DMS 273 (cell line): ENCODE measurements around the gene ETS2.
A peak's percentile ranks its signal among the peaks of the same experiment; 100 is the strongest.

Experiments
- DNase-seq: peaks from one replicate; lab custom pipeline; 2025; ENCODE audit not compliant: unreplicated experiment; lab: John Stamatoyannopoulos, UW

Gene ETS2

DNA sequence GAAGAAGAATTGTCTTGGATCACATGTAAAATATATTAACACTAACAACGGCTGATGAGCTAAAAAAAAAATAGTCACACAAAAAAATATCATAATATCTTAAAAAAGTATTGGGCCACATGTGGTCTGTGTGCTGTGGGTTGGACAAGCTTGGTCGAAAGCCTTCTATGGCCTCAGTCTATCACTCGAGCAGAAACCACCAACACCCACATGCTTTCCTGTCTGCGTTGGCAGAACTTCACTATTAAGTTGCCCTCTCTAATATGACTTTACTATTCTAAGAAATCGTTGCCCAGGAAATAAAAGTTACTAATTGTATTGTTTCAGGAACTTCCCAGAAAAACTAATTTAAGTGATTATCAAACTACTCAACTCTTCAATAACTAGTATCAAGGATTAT, 28.2 kb upstream of the ETS2 start:
- DNase-seq, result no peak

DNA sequence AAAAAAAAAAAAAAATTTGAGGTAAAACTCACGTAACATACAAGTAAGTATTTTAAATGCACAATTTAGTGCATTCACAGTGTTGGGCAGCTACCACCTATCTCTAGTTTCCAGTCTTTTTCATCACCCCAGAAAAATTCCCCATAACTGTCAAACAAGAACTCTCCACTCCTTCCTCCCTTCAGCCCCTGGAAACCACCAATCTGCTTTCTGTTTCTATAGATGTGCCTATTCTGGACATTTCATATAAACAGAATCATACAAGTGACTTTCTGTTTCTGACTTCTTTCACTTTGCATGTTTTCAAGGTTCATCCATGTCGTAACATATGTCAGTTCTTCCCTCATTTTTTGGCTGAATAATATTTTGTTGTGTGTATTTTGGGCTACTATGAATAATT, 24.9 kb upstream of the ETS2 start:
- no peak for DNase-seq

DNA sequence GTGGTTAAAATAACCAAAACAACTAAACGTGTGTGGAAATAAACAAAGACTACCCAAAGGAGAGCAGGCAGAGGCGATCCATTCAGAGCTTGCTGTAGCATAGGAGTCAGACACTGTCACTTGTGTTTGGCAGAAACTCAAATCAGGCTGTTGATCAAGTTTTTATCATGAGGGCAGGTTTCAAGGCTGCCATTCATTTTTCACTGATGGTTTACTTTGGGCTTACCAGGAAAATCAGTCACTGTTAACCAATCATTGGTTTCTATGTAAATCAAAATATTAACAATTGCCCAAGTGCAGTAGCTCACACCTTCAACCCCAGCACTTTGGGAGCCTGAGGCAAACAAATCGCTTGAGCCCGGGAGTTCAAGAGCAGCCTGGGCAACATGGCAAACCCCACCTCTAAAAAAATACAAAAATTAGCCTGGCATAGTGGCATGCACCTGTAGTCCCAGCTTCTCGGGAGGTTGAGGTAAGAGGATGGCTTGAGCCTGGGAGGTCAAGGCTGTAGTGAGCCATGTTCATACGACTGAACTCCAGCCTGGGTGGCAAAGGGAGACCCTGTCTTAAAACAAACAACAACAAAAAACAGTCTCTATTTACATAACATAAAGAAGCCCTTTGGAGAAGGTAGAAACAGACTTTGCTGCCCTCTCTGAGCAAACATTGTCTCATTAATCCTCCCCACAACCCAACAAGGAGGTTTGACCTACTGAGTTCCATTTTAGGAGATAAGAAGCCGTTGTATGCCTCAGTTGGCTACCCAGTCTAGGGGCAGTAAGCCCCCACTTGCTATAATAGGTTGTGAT, 21.1 kb upstream of the ETS2 start:
- DNase-seq, result no peak

DNA sequence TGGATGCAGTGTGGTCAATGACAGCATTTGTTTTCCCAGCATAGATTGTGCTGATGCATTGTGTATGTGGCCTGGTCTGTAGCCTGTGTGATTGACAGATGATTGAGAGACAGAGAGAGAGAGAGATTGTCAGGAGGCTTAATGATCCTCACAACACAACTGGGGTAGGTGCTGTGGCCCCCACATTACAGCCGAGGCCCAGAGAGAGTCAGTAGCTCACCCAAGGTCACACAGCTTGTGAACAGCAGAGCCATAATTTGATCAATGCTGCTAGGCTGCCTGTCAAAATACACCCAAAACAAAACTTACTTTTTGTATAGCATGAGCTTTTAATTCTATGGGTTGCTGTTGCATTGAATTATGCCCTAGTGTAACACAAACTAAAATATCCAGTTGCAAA, 20.2 kb upstream of the ETS2 start:
- DNase-seq, result no peak

DNA sequence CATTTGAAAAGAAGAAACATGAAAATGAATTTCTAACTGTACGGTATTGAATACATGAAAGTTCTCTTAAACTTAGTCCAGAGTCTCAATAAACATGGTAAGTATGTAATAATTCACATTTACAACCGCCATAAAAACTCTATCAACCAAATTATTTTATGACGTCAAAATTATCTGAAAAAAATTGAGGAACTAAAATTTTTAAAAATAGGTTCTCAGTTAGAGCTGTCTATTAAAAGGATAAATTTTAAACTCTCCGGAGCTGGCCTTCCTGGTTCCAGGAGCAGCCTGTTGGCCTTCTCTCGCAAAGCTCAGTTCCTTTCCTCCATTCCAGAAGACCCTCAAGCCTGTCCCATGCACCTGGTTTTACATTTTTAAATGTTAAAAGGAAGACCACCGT, 18.7 kb upstream of the ETS2 start:
- DNase-seq, result no peak

DNA sequence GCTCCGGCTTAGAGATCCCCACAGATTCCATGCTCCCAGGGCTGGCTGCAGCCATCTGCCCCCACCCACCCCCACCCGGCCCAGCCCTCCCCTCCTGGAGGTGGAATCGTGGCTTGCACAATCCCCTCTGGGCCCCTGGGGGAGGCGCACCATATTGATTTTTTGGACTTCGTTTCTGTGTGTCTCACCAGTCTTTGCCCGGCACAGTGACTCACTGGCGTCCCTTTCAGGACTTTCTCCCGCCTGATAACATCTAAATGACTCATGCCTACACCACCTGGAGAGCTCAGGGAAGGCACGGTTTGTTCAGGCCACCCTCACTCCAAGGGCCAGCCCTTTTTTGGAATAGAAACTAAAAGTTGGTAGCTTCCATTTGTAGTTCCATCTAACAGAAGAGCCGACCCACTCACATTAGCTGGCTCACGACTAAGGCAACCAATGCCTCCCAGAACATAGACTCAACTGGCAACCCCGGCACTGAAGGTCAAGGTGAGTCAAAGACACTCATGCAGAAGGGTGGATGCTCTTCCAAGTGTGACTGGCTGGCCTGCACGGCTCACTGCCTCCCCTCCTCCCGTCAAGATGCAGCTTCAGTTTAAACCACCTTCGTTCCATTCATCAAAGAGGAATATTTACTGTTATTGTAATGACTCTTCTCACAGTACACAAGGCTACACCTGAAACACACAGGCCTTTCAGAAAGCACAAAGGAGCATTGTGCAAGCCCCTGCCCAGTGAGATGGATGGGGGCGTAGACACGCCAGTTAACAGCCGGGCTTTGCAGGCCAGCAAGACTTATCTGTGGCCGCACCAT, 18.1 kb upstream of the ETS2 start:
- DNase-seq, result peak; percentile 87

DNA sequence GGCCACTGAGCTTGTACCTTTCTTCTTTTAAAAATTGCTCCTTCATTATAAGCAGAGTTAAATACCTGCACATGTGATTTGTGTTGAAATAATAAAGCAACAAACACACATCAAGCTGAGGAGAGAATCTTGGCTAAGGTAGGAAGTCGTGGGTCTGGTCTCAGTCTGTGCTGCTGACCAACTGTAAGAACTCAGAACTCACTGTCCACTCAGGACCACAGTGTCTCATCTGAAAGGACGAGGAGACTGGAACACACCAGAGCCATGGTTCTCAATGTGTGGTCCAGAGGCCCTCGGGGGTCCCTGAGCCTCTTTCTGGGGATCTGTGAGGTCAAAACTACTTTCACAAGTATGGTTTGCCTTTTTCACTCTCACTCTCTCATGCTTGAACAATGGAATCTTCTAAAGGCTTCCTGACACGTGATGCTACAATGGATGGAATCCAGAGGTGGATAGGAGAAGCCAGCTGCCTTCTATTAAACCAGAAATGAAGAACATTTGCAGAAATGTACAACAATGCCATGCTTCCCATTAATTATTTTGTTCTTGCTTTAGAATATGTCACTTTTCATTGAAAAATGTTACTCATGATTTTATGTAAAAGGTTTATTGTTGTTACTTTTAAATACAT, 17.3 kb upstream of the ETS2 start:
- DNase-seq, result no peak

DNA sequence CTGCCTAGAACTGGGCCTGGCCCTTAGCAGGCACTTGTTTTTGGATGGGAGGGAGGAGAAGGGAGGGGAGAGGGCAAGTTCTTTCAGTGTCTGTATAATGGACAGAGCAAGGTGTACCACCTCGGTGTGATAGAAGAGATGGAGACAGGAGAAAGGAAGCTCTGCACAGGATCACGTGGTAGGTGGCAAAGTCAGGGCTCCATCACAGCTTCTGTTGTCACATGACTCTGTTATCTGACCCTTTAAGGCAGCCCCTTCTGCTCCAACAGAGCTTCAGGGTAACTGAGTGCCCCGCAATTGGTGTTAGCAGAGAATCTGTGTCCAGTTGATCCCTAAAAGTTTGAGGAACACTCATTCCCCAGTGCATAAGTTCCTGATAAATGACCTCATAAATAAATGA, 16.5 kb upstream of the ETS2 start:
- DNase-seq, result no peak

DNA sequence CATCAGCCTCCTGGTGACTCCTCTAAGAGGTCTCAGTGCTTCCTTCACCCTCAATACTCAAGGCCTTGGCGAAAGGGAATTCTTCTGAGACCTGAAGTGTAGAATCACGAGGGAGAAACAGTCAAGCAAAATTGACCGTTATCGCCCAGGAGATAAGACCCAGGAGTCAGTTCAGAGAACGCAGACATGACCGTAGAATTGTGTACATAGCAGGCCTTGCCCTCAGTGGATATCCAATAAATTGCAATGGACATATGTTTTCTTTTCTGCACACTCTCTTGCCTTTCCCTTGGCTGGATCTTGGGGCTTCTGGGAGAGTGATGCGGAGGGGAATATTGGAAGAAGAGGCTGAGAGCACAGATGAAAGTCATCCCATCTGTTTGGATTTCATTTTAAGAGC, 15.7 kb upstream of the ETS2 start:
- no peak for DNase-seq

DNA sequence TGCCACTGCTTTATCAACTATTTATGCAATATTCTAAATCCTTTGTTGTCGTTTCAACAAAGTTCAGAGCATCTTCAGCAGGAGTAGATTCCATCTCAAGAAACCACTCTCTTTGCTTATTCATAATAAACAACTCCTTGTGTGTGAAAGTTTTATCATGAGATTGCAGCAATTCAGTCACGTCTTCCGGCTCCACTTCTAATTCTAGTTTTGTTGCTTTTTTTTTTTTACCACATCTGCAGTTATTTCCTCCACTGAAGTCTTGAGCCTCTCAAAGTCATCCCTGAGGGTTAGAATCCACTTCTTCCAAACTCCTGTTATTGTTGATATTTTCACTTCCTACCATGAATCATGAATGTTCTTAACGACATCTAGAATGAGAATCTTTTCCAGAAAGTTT, 14.8 kb upstream of the ETS2 start:
- DNase-seq, result no peak

DNA sequence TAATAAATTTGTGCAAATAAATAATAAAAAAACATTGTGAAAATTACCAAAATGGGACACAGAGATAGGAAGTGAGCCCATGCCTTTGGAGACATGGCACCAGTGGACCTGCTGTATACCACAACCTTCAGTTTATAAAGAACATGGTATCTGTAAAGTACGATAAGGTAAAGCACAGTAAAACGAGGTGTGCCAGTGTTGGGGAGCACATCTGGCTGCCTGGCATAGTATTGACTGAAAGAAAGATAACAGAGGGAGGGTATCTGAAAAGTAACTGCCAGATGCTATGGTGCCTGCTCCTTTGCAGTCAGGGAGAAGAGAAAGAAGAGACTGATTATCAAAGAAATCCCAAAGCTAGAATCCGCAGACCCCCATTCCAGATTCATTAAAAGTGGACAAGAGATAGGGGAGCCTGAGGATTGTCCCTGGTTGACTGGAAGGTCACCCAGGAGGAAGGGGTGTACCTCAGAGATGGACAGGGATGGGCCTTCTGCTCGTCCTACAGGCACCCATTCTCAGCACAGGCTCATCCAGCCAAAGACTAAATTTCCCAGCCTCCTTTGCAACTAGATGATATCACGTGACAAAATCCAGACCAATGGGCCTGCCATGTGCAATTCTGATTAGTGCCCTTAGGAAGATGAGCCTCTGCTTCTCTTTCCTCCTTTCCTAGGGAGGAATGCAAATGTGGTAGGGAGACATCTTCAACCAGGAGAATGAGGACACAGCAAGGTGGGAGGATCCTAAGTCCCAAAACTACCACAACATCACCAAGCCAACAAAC, 12.9 kb upstream of the ETS2 start:
- DNase-seq, result no peak

DNA sequence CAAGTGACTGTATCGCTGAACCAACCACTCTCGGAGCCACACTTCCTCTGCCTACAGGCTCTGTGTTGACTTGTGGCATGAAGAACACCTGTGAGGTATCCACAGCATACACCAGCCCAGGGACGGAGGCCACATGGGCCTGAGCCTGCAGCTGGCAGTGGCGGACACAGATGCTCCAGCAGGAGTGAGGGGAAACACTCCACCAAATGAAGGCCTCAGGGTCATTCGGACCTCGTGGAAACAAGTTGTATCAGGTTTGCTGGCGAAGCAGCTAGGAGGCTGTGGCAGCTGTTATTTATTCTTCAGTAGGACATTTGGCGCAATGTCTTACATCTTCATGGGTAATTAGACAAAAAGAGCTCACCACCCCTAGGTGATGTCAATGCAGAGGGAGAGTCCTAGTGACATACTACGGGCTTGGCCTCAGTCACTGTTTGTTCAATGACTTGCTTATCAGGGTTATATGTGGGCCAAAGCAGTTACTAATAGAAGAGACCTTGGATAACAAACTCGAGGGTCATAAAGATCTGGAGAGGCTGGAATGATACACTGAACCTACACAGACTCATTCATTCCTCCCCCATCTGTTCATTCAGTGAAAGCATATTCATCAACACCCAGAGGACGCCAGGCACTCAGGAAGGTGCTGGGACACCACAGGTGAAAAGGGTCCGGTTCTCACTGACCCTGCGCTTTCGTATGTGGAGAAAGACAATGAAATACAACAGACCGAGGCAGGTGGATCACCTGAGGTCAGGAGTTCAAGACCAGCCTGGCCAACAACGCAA, 11.6 kb upstream of the ETS2 start:
- peak; percentile 46 for DNase-seq

DNA sequence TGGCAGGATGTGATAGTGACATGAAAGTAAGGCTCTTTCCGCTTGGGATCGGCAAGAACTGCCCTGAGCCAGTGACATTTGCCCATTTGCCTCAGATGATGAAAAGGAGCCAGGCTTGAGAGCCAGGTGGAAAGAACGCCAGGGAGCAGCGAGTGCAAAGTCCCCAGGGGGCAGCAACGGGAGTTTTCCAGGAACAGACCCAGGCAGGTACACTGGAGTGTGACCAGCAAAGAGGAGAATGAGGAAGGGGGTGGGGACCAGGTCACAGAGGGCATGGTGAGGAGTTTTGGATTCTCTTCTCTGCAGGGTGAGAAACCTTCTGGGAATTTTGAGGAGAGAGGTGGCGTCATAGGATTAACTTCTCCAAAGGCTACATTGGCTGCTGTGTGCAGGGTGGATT, 10.8 kb upstream of the ETS2 start:
- DNase-seq, result no peak

DNA sequence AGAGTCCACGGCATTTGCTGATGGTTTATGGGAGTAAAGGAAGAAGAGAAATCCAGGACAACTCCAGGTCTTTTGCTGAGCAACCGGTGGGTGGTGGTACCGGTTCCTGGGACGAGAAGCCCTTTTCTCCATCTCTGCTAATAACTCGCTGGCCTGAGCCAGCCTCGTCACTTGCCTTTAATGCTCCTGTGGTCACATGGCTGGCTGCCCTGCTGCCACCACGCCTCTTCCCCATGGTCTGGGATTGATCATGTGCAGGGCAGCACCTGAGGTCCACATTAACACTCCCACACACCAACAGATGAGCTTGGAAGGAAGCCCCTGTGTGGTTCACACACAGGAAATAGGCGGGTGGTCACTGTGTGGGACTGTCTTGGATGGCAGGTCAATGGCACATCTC, 10.3 kb upstream of the ETS2 start:
- DNase-seq, result no peak

DNA sequence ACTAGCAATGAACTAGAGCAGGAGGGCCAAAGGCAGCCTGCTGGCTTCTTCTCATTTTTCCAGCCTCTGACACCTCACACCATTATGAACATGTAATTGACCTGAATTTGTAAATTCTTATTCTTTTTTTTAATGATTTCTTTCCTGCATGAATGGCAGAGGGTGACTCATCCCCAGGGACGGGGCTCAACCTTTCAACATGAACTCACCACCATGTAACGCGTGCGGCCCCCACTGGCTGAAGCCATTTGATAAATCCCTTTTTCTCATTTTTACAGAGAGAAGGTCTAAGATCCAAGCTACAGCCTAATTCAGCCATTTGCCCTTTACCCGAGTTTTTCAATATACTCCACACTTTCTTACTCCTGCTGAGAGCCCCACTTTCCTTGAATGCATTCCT, 9.3 kb upstream of the ETS2 start:
- DNase-seq, result no peak

DNA sequence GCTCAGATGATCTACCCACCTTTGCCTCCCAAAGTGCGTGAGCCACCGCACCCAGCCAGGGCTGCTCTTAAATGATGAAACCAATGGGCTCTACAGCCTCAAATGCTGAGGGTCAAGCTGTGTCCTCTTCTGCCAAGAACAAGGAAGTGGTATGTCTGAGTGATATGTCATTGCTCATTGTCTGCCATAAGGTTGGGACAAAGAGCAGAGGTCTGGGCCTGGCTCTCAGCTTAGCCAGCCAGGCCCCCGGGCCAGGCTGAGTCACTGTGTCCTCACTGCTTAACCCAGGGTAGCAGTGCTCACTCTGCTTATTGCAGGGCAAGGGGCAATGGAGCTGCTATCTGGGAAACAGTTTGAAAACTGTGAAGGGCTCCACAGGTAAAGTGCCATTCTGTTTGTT, 8.3 kb upstream of the ETS2 start:
- DNase-seq, result no peak

DNA sequence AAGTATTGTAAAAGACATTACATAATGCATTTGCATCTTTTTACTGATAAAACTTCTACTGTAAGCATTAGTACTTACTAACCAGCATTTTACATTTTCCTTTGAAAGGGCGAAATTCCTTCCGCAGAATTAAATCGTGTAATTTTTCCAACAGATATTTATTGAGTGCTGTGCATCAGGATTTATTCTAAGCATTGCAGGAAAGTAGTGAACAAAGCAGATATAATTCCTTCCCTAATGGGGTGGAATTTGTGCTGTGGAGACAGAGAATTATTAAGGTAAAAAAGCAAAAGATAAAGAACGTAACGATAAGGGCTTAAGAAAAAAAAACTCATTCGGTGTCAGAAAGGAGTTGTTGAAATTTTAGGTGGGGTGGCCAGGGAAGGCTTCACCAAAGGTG, 7.6 kb upstream of the ETS2 start:
- no peak for DNase-seq

DNA sequence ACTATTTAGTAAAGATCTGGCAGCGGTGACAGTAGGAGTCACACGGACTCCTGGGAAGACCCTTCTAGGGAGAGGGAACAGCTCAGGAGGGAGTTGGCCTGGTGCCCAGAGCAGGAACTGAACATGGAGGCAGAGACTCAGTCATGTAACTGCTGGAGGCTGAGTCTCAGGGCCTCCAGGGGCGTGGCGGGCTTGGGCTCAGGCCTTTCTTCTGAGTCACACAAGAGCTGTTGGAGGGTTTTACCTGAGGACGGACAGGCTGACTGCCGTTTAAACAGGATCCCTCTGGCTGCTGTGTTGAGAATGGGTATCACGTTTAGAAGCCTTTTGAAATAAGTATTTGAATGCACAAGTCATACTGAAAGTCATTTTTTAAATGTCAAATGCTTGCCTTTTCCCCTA, 7.2 kb upstream of the ETS2 start:
- DNase-seq, result peak; percentile 17

DNA sequence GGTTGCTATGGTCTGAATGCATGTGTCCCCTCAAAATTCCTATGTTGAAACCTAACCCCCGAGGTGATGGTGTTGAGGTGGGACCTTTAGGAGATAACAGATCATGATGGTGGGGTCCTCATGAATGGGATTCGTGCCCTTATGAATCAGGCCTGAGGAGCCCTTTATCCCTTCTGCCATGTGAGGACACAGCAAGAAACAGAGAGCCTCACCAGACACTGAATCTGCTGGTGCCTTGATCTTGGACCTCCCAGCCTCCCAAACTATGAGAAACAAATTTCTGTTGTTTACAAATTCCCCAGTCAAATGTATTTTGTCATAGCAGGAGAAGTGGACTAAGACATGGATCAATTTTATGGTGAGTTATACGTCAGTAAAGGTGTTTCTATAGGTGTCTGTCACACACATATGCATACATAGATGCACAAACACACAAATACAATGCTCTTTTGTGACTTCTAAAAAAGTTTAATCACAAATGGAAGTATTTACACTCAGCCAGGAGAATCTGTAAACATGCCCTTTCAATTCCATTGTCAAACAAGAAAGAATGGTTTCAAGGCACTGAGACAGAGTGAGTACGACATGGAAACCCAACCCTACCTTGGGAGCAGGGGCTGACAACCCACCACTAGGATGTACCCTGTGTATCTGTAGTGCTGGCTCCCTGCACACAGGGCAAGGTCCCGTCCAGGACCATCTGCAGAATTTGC, 5.5 kb upstream of the ETS2 start:
- DNase-seq, result no peak
